ENCODE data around the gene RARRES2.

- TF ChIP-seq POLR2A (IDR thresholded peaks at IDR 0.05; ENCODE audit: low read length), result no peak
- TF ChIP-seq RAD21 (conservative IDR thresholded peaks at IDR 0.05 in 1 of 2, IDR thresholded peaks at IDR 0.05 in 1 of 2), result no peak
- TF ChIP-seq EP300 (IDR thresholded peaks at IDR 0.05), result no peak
- TF ChIP-seq CTCF (IDR thresholded peaks at IDR 0.05), result no peak
- no peak for TF ChIP-seq MAFK (IDR thresholded peaks at IDR 0.05; ENCODE audit: partially characterized antibody)
- TF ChIP-seq JUN (IDR thresholded peaks at IDR 0.05), result no peak
- TF ChIP-seq BHLHE40 (IDR thresholded peaks at IDR 0.05; ENCODE audit: low read depth, low read length), result no peak
Measured at GRCh38 chr7:150374026-150374425, 32.6 kb upstream of the RARRES2 start.

Data from A549 (cell line).